IPS-18c (cell line): Measurements from ENCODE around the gene RTN4R.
A peak's percentile ranks its signal among the peaks of the same experiment; 100 is the strongest.
"Not testable (repeated sequence)": the region's sequence is repeated elsewhere in the genome, so short reads cannot be mapped to it uniquely, and the experiment has no call there.

Source experiments
- H3K4me3 ChIP-seq: 2 replicates; pipeline ENCODE4 v1.7.0; 2013; ENCODE audit warnings: low read depth, mild to moderate bottlenecking, low read length, moderate library complexity; ENCODE audit not compliant: insufficient read depth
- H3K9me3 ChIP-seq: one replicate; pipeline ENCODE4 v1.6.1; 2013; ENCODE audit warnings: mild to moderate bottlenecking, low read length, moderate library complexity; ENCODE audit not compliant: control insufficient read depth, insufficient read depth

The RTN4R gene

DNA sequence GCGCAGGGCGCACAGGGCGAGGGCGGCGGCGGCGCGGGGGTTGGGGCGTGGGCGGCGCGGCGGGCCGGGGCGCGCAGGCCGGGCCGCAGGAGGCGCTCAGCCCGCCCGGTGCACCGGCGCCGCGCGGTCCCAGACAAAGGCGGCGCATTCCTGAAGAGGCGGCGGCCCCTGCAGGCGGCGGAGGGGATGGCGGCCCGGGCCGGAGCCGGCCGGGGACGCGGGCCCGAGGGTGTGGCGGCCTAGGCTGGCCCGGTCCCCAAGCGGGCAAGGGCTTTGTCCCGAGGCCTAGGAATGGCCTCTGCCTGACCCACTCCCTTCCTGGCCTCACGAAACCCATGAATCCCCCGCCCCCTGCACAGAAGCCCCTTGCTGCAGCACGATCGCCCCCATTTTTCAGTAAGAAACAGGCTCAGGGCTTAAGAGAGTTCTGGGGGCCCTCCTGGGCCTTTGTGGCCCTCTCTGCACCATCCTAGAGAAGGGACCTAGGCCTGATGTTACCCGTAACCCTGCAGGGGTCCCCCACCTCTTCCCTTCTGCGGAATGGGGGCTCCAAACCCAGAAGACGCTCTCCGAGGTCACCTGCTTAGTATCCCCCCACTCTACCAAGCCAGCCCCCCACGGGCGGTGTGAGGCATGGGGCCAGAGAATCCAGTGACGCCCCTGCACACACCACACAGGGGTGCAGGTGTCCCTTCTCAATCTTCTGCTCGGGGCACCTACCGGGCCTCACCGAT lies at the start of gene RTN4R:
RTN4R (minus strand) TSS at position 40 of the 734 bp plus-strand sequence. CDS start 226 bp downstream, outside the sequence.
- no peaks in the 10 kb centered on the region for H3K9me3 ChIP-seq
- H3K4me3 ChIP-seq = peak within 1 kb of the TSS; percentile 53

DNA sequence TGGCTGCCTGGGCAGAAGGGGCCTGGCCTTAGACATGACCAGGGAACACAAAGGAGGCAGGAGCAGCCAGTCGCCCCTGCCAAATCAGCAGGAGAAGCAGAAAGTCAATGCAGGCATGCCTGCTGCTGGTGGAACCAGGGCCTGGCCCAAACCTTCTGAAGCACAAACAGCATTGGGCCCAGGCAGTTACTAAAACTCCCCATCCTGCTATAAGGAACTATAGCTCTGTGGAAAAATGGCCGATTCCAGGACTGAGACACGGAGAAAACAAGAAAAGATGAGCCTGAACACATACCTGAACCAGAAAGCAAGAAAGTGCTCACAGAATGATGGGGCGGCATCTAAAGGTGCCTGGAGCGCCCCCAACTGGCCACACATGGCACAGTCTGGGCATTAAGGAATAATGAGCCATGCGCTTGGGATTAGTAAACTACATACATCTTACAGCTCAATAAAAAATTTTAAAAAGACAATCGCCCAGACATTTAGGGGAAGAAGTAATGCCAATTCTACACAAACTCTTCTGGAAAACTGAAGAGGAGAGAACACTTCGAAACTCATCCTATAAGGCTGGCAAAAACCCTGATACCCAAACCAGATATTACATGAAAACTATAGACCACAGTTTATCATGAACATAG lies 49.4 kb upstream of the RTN4R start:
- not testable (repeated sequence) for H3K9me3 ChIP-seq, H3K4me3 ChIP-seq

DNA sequence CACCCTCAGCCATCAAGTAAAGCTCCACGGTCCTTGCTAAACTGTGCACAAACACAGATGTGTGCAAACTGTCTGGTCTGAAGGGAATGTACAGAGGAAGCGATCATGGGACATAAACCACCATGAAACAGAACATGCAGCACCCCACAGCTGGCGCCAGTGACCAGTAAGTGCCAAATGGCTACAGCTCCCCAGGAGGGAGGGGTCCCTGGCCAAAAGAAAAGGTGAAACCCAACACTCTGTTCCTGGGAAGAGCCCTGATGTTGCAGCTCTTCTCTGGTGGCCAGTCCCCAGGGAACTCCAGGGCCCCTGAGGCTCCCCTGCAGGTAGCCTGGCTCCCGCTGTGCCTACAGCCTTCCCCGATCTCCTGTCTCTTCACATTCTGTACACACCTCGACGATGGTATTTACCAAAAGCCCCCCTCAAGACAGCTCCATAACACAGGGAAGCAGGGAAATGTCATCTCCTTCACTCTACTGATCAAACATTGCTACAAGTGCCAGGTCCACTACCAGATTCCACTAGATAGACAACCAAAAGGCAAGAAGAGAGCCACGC lies 48.8 kb upstream of the RTN4R start:
- H3K4me3 ChIP-seq = no peak overlapping the region
- no peaks in the 10 kb centered on the region for H3K9me3 ChIP-seq

DNA sequence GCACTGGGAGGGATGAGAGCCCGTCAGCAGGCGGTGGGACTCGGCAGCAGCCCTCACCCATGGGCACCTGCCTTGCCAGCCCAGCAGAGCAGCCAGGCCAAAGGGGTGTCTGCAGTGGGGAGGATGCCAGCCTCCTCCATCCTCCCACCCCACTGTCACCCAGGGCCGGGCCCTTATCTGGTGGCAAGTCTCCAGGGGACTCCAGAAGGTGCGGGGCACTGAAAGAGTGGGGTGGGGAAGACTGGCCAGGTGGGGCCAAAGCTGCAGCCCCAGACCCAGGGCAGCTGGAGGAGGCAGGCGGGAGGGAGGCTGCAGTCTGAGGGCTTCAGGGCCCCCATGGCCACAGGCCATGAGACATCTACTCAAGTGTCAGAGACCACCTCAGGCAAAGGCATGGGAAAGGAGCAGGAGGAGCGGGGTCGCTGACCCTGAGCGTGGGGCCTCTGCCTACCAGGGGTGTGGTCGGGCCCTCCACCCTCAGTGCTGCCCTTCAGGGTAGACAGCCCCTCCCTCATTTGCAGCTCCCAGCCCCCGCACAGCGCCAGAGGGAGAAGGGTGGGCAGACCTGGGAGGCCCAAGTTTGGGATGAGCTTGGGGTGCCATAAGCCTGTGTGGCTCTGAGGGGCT lies 48.2 kb upstream of the RTN4R start:
- no peak overlapping the region for H3K4me3 ChIP-seq
- no peaks in the 10 kb centered on the region for H3K9me3 ChIP-seq

DNA sequence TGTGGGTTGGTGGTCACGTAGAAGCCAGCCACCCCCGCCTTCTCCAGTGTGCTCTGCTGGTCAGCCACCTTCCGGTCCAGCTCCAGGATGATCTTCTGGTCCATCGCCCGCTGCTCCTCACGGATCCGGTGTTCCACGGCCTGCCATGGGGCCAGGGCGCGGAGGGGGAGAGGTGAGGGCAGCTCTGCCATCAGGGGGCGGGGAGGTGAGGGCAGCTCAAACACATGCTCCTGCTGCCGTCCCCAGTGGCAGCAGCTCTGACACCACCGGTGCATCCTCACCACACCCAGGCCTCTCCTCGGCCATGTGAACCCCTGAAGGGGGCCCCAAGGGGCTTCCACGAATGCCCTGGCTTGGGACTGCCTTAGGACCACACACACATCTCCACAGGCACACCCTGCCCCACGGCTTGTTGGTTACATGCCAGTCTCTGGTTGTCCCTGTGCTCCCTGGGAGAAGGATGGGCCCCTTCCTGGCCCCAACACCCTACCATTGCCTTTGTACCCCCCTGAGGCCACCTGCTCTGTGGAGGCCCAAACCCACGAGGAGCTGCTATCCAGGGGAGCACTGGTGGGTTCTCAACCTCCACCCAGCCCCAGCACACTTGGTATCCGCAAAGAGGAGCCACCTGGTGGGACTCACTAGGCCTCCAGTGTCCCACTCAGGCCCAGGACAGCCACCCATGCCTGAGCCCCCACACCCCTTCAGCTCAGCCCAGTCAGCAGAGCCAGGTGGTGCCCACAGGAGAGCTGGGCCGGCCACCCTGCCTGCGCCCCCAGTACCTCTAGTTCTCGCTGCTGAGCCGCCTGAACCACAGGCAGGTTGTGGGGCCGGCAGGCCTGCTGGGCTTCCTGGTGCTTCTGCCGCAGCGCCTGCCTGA lies 47.5 kb upstream of the RTN4R start:
- Histone ChIP-seq H3K9me3 (no peaks in the 10 kb centered on the region), H3K4me3 (no peak overlapping the region)

DNA sequence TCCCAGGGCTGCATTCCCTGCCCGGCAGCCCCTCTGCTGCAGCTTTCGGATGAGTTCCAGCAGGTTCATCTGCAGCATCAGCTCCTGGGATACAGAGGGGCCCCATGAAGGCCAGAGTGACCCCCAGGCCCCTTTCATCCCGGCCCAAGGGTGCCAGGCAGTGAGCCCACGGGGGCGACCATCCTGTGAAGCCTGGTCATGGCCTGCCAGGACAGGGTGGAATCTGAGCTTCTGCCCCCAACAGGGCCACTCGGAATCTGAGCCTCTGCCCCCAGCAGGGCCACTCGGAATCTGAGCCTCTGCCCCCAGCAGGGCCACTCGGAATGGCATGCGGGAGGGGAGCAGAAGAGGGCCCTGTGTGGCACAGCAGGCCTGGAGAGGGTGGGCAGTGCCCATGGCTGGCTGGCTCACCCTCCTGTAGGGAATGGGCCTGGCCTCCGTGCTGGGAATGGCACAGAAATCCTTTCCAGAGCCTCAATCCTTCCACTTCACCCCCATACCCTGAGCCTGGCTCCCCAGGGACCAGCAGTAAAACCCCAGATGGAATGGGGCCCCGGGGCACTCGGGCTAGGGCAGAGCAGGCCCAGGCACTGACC lies 46.7 kb upstream of the RTN4R start:
- not testable (repeated sequence) for H3K4me3 ChIP-seq, H3K9me3 ChIP-seq

DNA sequence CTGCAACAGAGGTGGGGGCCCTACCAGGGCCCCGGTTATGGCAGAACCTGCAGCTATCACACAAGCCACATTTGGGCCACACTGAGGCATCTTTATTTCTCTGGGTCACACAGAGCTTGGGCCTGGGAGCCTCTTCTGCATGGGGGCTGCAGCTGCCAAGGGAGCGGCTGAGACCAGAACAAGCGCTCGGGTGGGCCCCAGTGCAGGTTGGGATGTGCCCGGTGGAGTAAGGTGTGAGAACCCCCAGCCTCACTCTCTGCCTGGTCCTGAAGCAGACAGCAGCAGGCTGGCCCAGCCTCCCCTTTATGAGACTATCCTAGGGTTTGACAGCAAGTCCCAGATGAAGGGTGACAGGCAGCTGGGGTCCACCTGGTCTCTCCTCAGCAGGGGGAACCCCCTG lies 46.1 kb upstream of the RTN4R start:
- H3K4me3 ChIP-seq, H3K9me3 ChIP-seq: not testable (repeated sequence)

DNA sequence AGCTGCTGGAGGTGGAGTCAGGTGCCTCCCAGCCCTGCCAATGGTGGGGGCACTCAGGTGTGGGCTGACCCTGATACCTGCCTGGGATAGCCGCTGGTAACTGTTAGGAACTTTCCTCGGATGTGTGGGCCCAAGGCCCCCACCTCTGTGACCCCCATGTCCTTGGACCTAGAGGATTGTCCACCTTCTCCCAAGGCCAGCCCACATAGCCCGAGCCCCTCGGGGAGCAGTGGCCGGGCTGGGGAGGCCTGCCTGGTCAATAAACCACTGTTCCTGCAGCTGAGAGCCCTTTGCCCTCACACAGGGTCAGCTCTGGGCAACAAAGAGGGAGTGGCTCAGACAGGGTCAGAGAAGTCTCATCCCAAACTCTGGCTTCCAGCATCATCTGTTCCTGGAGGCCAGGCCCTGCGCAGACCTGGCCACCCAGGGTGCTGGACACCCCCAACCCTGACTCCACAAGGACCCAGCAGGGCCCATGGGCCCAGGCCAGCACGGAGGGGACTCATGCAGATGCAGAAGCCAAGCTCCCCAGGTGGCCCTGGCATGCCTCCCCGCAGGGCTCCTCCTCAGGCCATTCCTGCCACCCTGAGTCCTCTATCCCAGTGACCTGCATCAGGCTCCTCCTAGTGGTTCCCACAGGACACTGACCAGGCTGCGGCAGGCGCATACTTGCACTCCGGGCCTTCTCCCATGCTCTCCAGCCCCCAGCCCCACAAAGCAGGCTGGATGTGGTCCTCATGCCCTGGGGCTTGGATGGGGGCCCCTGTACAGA lies 45.4 kb upstream of the RTN4R start:
- H3K9me3 ChIP-seq, H3K4me3 ChIP-seq: not testable (repeated sequence)

DNA sequence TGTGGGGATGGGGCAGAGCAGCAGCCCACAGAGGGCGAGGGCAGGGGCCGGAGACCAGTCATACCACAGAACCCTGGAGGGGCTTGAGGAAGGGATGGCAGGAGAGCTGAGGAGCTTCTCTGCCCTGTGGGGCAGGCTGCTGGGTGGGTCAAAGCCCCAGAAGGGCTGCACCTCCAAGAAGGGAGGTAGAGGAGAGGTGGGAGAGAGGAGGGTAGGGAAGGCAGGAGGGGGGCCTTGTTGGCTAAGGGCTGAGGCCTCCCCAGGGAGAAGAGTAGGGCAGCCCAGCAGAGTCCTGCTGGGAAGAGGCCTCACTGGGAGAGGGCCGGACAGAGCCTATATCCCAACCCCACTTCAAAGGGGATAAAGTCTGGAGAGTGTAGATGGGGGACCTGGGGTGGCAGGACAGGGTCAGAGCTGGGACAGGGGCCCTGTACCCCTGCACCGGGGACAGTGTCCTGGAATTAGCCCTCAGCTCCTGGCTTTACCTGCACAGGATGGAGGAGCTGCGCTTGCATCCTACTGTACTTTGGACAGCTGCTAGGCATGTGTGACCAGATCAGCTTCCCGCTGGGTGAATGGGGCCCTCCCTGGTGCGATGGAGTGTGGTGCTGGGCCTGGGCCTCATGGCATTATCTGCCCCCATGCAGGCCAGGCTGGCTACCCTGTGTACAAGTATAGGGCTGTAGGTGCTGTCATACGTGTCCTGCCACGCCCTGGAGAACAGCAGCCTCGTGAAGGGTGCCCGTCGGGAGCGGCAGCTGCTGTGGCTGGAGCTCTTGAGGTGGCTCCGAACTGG lies 44.5 kb upstream of the RTN4R start:
- Histone ChIP-seq H3K9me3 (no peaks in the 10 kb centered on the region), H3K4me3 (no peak overlapping the region)

DNA sequence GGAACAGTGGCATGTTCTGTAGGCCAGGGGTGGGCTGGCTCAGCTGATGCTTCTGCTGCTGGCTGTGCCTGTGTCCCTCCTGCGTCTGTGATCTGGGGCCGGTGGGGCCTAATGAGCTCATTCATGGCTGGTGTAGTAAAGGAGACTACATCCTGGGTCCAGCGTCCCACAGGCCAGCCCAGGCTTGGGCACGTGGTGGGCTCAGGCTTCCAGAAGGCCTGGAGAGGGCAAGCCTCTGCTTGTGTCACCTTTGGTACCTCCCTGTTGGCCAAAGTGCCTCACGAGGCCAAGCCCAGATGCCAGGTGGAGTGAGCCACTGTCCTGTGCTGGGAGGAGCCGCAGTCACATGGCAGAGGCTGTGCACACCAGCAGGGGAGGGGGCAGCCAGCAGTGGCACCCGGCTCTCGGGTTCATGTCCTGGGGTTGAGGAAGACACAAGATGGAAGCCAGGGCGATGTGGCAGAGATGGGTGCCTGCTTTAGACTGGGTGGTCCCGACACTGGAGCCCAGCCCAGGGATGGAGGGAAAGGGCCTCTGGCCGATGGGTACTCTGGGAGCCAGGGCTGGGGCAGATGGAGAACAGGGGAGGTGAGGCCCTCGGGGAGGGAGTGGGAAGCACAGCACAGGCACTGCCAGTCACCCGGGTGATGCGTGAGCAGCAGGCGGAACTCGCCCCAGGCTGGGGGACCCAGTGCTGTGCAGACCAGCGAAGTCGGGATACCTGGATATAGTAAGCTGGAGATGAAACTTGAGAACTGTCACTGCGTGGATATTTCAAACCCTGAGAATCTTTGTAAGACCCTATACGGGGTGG lies 43.3 kb upstream of the RTN4R start:
- not testable (repeated sequence) for H3K4me3 ChIP-seq, H3K9me3 ChIP-seq

DNA sequence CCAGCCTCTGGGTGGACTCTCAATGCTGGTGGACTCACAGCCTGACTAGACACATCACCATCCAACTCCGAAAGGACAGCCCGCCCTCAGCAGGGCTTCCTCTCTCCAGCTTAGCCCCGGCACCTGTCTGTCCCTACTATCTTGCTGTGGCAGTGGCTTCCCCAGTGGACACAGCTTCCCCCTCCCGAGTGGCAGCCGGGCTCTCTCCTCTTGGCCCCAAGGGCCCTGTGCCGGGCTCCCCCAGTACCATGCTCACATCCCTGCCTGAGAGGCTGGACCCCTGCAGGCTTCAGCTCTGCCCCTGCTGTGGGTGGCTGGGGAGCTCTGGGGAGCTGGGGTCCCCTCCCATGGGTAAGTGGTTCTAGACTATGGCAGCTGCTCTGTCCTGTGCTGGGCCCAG lies 42.7 kb upstream of the RTN4R start:
- H3K4me3 ChIP-seq, H3K9me3 ChIP-seq: not testable (repeated sequence)

DNA sequence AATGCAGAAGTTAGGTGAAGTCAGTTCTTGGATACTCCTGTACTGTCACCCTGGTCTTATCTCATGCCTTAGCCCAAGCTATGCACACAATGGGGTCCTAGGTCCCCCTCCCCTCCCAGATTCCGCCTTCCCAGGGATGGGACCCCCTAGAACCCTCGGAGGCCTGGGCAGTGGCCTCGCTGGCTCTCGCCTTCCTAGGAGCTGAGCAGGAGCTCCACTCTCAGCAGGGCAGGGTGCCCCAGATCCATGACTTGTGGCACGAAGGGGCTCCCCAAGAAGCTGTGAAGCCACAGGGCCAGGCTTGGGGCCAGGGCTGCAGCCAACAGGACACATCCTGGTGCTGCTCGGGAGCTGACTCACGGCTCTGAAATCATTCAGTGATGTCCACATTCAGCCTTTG lies 42.1 kb upstream of the RTN4R start:
- not testable (repeated sequence) for H3K4me3 ChIP-seq, H3K9me3 ChIP-seq

DNA sequence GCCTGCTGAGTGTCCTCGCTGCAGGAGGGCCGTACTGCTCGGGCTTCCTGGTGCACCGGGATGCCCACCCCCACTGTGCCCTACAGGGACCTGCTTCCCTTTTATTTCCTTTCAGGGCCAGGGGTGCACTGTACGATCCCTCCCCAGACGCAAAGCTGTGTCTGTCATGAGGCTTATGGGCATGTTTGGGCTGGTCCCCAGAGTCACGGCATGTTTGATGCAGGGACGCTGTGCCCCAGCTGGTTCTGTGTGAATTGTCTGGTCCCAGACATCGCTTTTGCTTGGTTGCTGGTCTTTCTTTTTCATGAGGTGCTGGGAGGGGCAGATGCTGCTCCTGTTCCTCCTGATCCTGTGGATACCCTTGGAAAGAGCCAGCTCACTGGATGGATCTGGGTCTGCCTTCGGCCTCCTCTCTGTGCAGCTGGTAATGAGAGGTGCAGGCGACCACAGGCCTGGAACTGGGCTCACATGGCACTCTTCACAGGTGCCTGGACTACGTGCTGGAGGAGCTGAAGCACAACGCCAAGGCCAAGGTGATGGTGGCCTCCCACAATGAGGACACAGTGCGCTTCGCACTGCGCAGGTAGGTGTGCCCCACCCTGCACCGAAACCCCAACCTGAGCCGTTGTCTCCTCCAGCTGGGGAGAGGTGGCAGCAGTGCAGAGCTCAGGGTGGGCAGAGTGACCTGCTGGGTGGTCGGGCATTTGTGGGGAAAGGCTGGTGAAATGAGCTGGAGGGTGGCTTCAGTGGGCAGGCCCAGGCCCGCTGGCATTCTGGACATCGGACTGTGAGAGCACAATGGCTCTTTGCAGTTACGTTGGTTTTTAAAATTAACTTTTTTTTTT lies 40.9 kb upstream of the RTN4R start:
- not testable (repeated sequence) for H3K4me3 ChIP-seq, H3K9me3 ChIP-seq
